Left ventricle myocardium inferior (tissue), 1 donor: ENCODE results near the gene WBP1L. TPM values are rescaled to one million over a fixed set of nuclear protein-coding genes. Genes with fewer than 3 reads are reported as not detected.
A peak's percentile ranks its signal among the peaks of the same experiment; 100 is the strongest.

Source experiments
- DNase-seq: peaks from one replicate; pipeline ENCODE4 v3.0.0-alpha.2; 2020
- H3K27ac ChIP-seq: fragments of 200-600 bp; replicated peaks from 2 replicates; pipeline ENCODE4 v1.8.0; 2021
- H3K27me3 ChIP-seq: fragments of 200-600 bp; 2 replicates; pipeline ENCODE4 v1.8.0; 2021; ENCODE audit warnings: low read depth
- H3K36me3 ChIP-seq: fragments of 200-600 bp; 2 replicates; pipeline ENCODE4 v1.8.0; 2021
- H3K4me1 ChIP-seq: fragments of 200-600 bp; 2 replicates; pipeline ENCODE4 v1.8.0; 2021
- H3K4me3 ChIP-seq: fragments of 200-600 bp; 2 replicates; pipeline ENCODE4 v1.8.0; 2021; ENCODE audit warnings: mild to moderate bottlenecking, moderate library complexity
- H3K9me3 ChIP-seq: fragments of 200-600 bp; replicated peaks from 2 replicates; pipeline ENCODE4 v1.8.0; 2021
- CTCF ChIP-seq: fragments of 200-600 bp; IDR thresholded peaks from 2 replicates; pipeline ENCODE4 v1.8.0; 2021; ENCODE audit warnings: antibody characterized with exemption, mild to moderate bottlenecking, borderline replicate concordance
- intact Hi-C: fragments of 100-400 bp; cut with micrococcal nuclease; formaldehyde crosslinking; loops from one replicate; pipeline ENCODE4 v1.11.0; 2022
- total RNA-seq: library from RNA; stranded (reverse); fragmentation: NEBNext Ultra II Directional; extraction: Animal tissue kit (Norgen Biotek cat#: 25700); gene quantifications from one replicate; pipeline ENCODE4 v1.2.1, GENCODE V29; 2021
- donor health status: DM: no; HTN: yes; CAD: no; lungs with severe emphysema.

Gene WBP1L
- total RNA-seq, 1 donor from 2014 or later: 22.6 TPM

GRCh38 chr10:102779680-102780526 lies 36.2 kb downstream of the WBP1L start:
- peak overlapping the region; percentile 99 for H3K27ac ChIP-seq
- H3K36me3 ChIP-seq: no peaks in the 10 kb centered on the region
- H3K4me1 ChIP-seq: peaks cover 100% of the 10 kb centered on the region
- intact Hi-C loops: no loop called here
- H3K4me3 ChIP-seq: peak overlapping the region; percentile 74
- no peaks in the 10 kb centered on the region for H3K27me3 ChIP-seq
- no peak for DNase-seq
- TF ChIP-seq CTCF: no peak
- H3K9me3 ChIP-seq: no peaks in the 10 kb centered on the region

DNA sequence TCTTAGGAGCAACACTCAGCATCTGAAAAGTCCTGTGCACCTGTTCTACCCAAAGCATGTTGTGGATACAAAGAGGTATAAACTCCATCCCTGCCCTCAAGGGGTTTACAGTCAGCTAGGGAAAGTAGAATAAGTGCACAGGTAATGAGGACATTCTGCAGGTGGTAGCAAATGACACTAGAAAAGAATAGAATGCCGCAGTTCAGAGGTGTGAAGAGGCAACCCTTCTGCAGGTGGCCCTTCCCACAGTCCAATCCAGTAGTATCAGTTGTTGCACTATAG lies 36.7 kb downstream of the WBP1L start:
- intact Hi-C loops: no loop called here

DNA sequence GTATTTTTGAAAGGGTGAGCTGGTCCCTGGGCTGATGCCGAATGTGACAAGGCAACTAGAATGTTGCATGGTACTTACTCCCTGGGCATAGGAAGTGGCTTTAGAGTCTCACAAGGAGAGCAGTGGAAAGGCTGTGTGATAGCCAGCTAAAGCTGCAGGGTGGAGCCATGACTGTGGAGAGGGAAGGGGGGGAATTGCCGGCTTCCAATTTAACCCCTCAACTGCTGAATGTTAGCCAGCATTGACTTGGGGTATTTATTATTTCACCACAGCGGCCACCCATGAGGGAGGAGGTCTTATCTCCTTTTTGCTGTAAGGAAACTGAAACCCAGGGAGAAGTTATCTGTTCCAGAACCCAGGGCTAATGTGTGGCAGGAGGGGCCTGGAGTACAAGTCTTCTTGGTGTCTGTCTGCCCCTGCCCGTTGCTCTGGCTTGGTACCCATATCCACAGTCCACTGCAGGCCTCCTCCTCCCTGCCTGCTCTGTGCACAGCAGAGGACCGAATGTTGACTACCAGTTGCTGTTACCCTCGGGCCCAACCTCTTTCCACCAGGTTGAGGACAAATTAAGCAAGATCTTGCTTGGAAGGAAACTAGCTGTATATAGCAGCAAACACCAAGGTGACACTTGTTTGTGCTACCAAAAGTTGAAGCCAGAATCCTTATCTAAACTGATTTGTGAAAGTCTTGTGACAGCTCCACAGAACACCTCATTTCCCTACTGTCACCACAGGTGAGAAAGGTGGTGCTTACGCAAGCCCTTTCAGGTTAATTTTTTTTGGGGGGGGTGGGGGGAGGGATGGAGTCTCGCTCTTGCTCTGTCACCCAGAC lies 37.6 kb downstream of the WBP1L start:
- Histone ChIP-seq H3K4me3 (peak overlapping the region; percentile 47), H3K27ac (peak overlapping the region; percentile 99), H3K27me3 (no peaks in the 10 kb centered on the region), H3K9me3 (no peaks in the 10 kb centered on the region), H3K4me1 (peaks cover 100% of the 10 kb centered on the region), H3K36me3 (no peaks in the 10 kb centered on the region)
- intact Hi-C loops: no loop called here
- no peak for TF ChIP-seq CTCF
- DNase-seq: no peak

More for the DNA sequence above, 36.7 kb downstream of the WBP1L start:
- no peak for DNase-seq
- Histone ChIP-seq H3K36me3 (no peaks in the 10 kb centered on the region), H3K27ac (peak overlapping the region; percentile 99), H3K27me3 (no peaks in the 10 kb centered on the region), H3K9me3 (no peaks in the 10 kb centered on the region), H3K4me3 (peak overlapping the region; percentile 47), H3K4me1 (peaks cover 100% of the 10 kb centered on the region)
- no peak for TF ChIP-seq CTCF

DNA sequence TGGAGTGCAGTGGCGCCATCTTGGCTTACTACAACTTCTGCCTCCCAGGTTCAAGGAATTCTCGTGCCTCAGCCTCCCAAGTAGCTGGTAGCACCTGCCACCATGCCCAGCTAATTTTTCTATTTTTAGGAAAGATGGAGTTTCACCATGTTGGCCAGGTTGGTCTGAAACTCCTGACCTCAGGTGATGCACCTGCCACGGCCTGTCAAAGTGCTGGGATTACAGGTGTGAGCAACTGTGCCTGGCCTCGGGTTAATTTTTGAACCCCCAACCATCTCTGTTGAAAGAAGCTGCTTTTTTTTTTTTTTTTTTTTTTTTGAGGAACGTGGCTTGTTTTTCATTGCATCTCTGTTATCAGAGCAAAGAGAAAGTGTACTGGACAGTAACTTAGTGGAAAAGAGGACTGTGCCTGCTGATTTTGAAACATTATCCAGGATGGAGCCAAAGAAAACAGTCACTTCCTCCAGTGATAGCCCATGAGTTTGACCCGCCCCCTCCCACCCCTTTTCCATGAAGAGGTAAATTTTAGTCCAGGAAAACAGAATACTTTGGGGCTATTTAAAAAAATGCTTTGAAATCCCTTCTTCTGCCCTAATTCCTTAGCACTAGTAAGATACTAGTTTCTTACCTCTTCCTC lies 38.3 kb downstream of the WBP1L start:
- H3K9me3 ChIP-seq: no peaks in the 10 kb centered on the region
- H3K4me1 ChIP-seq: peaks cover 100% of the 10 kb centered on the region
- H3K27me3 ChIP-seq: no peaks in the 10 kb centered on the region
- intact Hi-C loops: no loop called here
- no peak for TF ChIP-seq CTCF
- no peaks in the 10 kb centered on the region for H3K36me3 ChIP-seq
- peak overlapping the region; percentile 99 for H3K27ac ChIP-seq
- H3K4me3 ChIP-seq: peak overlapping the region; percentile 47
- DNase-seq: no peak

GRCh38 chr10:102782673-102783551 lies 39.2 kb downstream of the WBP1L start:
- peak overlapping the region; percentile 99 for H3K27ac ChIP-seq
- no peaks in the 10 kb centered on the region for H3K9me3 ChIP-seq
- H3K36me3 ChIP-seq: no peaks in the 10 kb centered on the region
- DNase-seq: peak; percentile 77
- peak overlapping the region; percentile 47 for H3K4me3 ChIP-seq
- H3K27me3 ChIP-seq: no peaks in the 10 kb centered on the region
- peaks cover 100% of the 10 kb centered on the region for H3K4me1 ChIP-seq
- intact Hi-C loops: no loop called here
- TF ChIP-seq CTCF: no peak
